ENCODE results near the gene PDK4. TPM values are rescaled to one million over a fixed set of nuclear protein-coding genes. Genes with fewer than 3 reads are reported as not detected.

PDK4 gene
- total and polyA plus RNA-seq, 2 of the 13 experiments (the other 11 are each of a cell fraction or from before 2014, with no cell fraction given), result 0.04 TPM; not detected in 1

GRCh38 chr7:95545007-95545615 is 51.2 kb downstream of the PDK4 start (continued):
- no peak for TF ChIP-seq TBP (CRISPR knock-in tag; IDR thresholded peaks at IDR 0.05)
- TF ChIP-seq STAG1 (CRISPR knock-in tag; IDR thresholded peaks at IDR 0.05), result peak; percentile 74
- no peak for TF ChIP-seq NCOA1 (CRISPR knock-in tag; IDR thresholded peaks at IDR 0.05)

DNA sequence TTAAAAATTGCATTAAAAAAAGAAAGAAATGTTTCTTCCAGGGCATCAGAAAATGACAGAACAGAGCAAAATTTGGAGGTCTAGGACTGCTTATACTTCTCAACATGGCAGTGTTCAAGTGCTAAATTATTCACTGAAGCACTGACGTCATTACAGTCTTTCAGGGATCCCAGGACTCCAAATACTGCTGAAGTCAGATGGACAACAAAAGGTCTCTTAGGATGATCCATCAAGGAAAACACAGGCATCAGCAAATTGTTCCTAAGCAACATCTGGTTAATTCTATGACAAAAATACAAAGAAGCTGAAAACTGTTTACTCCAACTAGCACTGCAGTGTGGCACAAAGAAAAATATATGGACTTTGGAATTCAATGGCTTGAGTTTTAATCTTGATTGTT is 52.1 kb downstream of the PDK4 start:
- H3K27ac ChIP-seq (ENCODE audit: extremely low read length, insufficient read depth, low read length), result no peak overlapping the region
- ChIA-PET CTCF (ENCODE audit: low intra/inter-chr PET ratio, low total read pairs) (interaction anchor here (0.9 to 1.8 kb wide), 2 partner anchors 140 to 144 kb away, joined by 3 to 12 read pairs; no protein-coding TSS in a partner anchor), POLR2A (no interaction called here)
- no peaks in the 10 kb centered on the region for H3K79me2 ChIP-seq (ENCODE audit: insufficient read depth, low read length)
- H3K9ac ChIP-seq (ENCODE audit: insufficient read depth, low read depth, low read length), result no peak overlapping the region
- no peaks in the 10 kb centered on the region for H4K20me1 ChIP-seq (ENCODE audit: insufficient read depth, low read length)
- no peak overlapping the region for H3K4me3 ChIP-seq (replicated peaks in 1 of 3; ENCODE audit: insufficient read depth in 1 of 3, low read depth in 2 of 3, low read length in 3 of 3)
- no peak for ATAC-seq
- no peak for TF ChIP-seq ZNF670 (CRISPR knock-in tag; IDR thresholded peaks at IDR 0.05; ENCODE audit: borderline replicate concordance)
- 0 out of 4 replicates have a peak, but pooled peaks have one; percentile 9 to 51 for TF ChIP-seq MAFK (conservative IDR thresholded peaks at IDR 0.05 in 1 of 2, IDR thresholded peaks at IDR 0.05 in 1 of 2; ENCODE audit: low read length in 2 of 2)
- TF ChIP-seq EEA1 (CRISPR knock-in tag; IDR thresholded peaks at IDR 0.05; ENCODE audit: borderline replicate concordance), result no peak
- TF ChIP-seq CBX2 (IDR thresholded peaks at IDR 0.05; ENCODE audit: low read depth, low read length), result no peak
- TF ChIP-seq CBX2 (CRISPR knock-in tag; IDR thresholded peaks at IDR 0.05; ENCODE audit: low read depth), result no peak
- peak; percentile 80 for TF ChIP-seq CREB1 (IDR thresholded peaks at IDR 0.05)
- TF ChIP-seq CREB1 (CRISPR knock-in tag; IDR thresholded peaks at IDR 0.05), result no peak
- no peak for TF ChIP-seq PHF21A (CRISPR knock-in tag; IDR thresholded peaks at IDR 0.05)
- TF ChIP-seq TAF15 (IDR thresholded peaks at IDR 0.05; ENCODE audit: low read depth, low read length, poor library complexity, severe bottlenecking), result no peak
- no peak for TF ChIP-seq TRIM24 (CRISPR knock-in tag; IDR thresholded peaks at IDR 0.05)
- peak; percentile 84 for TF ChIP-seq ATF7 (IDR thresholded peaks at IDR 0.05)
- TF ChIP-seq ATF7 (CRISPR knock-in tag; IDR thresholded peaks at IDR 0.05), result no peak
- no peak for TF ChIP-seq ZNF160 (CRISPR knock-in tag; IDR thresholded peaks at IDR 0.05)
- no peak for TF ChIP-seq ZNF616 (CRISPR knock-in tag; IDR thresholded peaks at IDR 0.05; ENCODE audit: low read depth)
- TF ChIP-seq ZNF556 (CRISPR knock-in tag; IDR thresholded peaks at IDR 0.05; ENCODE audit: borderline replicate concordance), result no peak
- no peak for DNase-seq (ENCODE audit: low spot score)
- FAIRE-seq, result no peak
- intact Hi-C loops (cut with micrococcal nuclease; ENCODE audit: unreplicated experiment), result no loop called here
- no peaks in the 10 kb centered on the region for H3K9me3 ChIP-seq (ENCODE audit: low read length)
- in situ Hi-C loops (cut with HindIII; ENCODE audit: extremely low pct_ligation_motif_present, low pct_unique_long_range_greater_than_20kb), result loop anchor here (25.0 kb wide), 1 partner anchor 318 kb away; no protein-coding TSS in a partner anchor
- no peak overlapping the region for H3K4me2 ChIP-seq (ENCODE audit: low read depth, low read length)
- H3K36me3 ChIP-seq (replicated peaks in 1 of 2; ENCODE audit: control insufficient read depth in 1 of 2, insufficient read depth in 2 of 2, low read length in 2 of 2), result no peaks in the 10 kb centered on the region
- no peaks in the 10 kb centered on the region for H3K4me1 ChIP-seq (ENCODE audit: insufficient read depth, low read length)
- no peaks in the 10 kb centered on the region for H3K27me3 ChIP-seq (ENCODE audit: control insufficient read depth in 1 of 2, insufficient read depth in 2 of 2, low read length in 2 of 2)
- WGBS (ENCODE audit: low lambda C conversion rate), result 12% methylated on average over 1 of the region's 1 CpG
- no peak overlapping the region for H2AFZ ChIP-seq (ENCODE audit: low read length)
- BruUV-seq (replicated peaks), result no TSS peak
